HG03460 (cell line): Measurements from ENCODE around the gene PLEKHH1.
"Not testable (repeated sequence)": the region's sequence is repeated elsewhere in the genome, so short reads cannot be mapped to it uniquely, and the experiment has no call there.

ENCODE experiments used
- ATAC-seq: cut with Tn5 transposase; IDR thresholded peaks from one replicate; pipeline ENCODE4 v1.9.1; 2021; ENCODE audit not compliant: unreplicated experiment

Gene PLEKHH1

DNA sequence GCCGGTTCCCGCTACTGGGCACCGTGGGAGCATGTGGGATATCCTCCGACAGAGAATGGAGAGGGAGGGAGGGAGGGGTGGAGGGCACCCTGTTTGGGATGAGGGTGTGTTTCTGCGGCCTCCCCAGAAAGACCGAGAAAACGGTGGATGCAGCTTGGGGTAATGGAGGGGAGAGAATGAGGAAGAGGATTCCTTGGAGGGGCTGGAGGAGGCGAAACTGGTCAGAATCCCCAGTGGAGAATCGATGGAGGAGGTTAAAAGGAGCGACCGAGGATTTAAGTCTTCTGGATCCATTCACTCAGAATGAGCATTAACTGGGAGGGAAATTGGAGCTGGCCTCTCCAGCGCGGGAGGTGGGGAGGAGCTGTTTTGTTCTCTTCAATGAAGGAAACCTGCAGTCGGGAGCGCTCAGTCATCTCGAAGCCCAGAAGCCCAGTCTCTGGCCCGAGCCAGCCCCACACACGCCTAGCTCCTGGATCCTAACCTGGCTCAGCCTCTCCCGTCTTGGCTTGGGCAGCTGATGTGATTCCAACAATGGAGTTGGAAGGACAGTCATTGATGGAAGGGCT lies 87.2 kb downstream of the PLEKHH1 start:
- ATAC-seq: no peak

DNA sequence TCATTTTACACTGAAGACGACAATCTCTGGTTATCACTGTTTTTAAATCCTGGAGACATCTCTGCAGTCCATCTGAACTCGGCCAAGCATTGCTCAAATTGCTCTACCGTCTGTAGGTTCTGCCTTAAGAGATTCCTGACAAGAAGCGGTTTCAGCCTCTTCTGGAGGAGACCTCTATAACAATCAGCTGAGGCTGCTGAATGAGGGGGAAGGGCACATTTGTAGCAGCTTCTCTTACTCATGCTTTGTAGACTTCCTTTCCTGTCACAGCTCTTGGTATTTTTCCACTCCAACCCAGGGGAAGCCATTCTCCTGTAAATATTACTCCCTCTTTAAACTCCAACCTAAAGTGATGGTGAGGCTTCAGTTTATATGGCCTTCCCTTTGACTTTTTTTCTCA lies 89.6 kb downstream of the PLEKHH1 start:
- no peak for ATAC-seq

DNA sequence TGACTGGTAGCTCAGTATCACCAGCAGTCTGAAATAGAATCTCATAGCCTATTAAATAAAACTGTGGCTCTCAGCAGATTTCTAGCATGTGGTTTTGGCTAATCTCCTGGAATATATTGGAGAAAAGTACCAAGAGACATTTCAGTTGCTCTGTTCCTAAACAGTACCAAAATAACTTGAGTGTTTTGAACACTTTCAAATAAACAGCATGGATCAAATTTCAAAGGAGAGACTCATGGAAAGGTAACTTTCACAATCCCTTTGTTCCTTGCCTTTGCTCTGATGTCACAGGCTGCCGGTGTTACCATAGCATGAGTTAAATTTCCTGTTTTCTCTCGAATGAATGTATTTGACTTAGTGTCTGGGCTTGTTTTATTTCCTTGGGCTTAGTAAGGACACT lies 90.0 kb downstream of the PLEKHH1 start:
- ATAC-seq: no peak

DNA sequence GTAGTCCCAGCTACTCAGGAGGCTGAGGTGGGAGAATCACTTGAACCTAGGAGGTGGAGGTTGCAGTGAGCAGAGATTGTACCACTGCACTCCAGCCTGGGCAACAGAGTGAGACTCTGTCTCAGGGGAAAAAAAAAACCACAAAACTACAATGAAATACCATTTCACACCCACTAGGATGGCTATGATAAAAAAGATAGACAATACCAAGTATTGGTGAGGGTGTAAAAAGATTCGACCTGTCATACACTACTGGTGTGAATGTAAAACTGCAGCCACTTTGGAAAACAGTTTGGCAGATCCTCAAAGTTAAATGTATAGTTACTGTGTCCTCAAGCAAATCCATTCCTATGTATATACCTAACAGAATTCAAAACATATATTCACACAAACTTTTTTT lies 93.0 kb downstream of the PLEKHH1 start:
- not testable (repeated sequence) for ATAC-seq

DNA sequence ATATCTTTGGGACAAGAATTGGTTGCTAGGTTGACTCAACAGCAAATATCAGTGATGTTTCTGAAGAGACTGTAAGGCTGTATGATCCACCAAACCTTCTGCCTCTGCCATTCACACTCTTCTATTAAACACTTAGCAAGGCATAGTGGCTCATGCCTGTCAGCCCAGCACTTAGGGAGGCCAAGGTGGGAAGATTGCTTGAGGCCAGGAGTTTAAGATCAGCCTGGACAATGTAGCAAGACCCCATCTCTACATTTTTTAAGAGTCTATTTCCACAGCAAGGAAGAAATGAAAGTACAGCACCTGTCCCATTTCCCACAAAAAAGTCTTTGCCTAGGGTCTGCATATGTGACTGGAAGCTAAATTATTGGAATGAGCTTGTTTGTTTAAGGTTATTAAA lies 94.4 kb downstream of the PLEKHH1 start:
- no peak for ATAC-seq

DNA sequence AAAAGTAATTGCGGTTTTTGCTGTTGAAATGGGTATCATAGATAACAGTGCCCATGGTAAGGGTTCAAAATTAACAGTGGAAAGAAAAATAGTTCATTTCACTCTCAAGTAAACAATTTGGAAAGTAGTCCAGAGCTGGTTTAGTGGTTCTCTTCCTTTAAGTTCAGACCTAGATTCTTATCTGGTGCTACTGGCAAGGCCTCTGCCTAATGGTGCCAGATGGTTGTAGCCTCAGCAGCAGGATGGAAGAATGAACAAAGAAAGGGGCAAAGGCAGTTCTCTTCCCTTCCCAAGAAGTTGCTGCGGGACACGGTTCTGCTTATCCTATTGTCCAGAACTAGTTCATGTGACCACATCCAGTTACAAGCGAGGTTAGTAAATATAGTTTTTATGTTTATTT lies 97.1 kb downstream of the PLEKHH1 start:
- no peak for ATAC-seq

DNA sequence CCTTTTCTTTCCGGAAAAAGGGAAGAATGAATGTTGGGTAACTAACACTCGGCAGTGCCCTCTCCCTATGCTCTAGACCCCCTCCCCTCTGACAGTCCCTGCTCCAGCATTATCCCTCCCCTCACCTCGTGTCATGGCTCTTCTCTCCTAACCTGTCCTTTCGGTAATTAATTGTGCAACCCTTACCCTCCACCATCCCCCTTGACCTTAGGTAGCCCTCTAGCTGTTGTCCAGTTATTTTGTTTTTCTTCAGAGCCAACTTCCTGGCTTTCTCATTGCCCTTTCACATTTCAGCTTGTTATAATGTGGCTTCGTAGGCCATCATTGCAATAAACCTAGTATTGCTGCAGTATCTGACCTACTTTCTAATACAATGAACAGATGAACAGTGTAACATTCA lies 97.8 kb downstream of the PLEKHH1 start:
- ATAC-seq: no peak

DNA sequence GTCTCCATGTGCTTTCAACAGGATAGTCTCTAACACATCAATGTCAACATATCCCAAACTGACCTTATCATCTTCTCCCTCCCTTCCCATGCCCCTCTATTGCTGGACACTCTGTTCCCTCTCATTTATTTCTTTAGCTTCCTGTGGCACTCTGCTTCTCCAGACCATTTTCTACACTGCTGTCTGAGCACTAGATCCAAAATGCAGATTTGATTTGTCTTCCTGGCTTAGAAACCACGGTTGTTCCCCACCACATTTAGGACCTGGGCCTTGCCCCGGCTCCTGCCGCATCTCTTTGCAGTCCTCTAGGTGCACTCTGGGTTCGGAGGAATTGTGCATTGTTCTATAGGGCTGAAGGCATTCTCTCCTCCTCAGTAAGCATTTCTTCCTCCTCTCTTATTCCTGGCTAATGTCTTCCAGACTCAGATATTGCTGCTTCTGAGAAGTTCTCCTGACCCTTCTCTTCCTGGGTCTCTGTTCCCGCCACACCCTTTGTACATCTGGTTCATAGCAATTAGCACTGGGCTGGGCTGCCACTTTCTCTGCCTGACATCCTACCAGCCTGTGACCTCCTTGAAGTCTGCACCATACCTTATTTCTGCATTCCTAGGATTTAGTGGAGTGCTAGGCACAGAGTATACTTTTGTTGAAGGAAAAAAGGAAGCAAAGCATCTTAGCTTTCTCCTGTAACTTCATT lies 100.5 kb downstream of the PLEKHH1 start:
- no peak for ATAC-seq

DNA sequence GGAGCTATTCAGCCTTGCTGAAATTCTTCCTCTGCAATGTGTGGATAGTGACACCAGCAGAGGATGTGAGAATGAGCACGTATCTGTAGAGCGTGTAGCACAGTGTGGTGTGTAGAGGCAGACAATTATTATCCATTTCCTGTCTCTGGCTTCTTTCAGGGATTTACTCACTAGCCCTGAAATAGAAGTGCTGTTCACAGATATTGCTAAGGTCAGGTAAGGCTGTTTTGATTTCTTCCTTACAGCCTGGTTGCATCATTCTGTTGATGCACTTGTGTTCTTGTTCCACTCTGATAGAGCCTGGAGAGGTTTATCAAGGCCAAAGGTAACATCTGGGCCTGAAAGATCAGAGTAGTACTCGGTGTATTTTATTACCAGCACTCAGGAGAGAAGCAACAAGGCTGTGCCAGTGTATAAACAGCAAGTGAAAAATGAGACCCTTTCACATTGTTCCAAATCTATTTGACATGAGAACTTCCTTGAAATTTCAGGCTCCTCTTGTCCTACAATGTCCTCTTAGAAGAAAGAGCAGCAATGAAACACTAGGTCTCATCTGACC lies 103.3 kb downstream of the PLEKHH1 start:
- no peak for ATAC-seq

DNA sequence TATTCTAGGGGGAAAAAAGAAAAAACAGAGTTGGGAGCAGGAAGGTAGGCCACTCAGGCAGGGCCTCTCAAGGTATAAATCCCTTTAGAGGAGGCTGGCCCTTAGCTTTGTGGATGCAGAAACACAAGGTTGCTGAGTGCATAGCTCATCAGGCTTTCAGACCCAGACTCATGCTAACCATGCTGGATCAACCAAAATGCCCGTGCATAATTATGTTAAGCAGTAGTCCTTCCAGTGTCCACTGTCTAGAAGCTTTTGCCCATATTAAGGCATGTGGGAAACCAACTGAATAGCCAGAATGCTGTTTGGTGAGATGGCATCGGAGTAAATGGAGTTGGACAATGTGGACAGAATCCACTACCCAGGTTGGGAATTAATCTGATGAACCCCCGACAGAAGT lies 105.6 kb downstream of the PLEKHH1 start:
- ATAC-seq: no peak
